Smooth muscle cell of the umbilical artery (primary cell): ENCODE measurements around the gene IBA57. TPM values are rescaled to one million over a fixed set of nuclear protein-coding genes. Genes with fewer than 3 reads are reported as not detected.

Experiments used
- total RNA-seq: library from RNA; depleted of rRNA; stranded (reverse); fragments of >200 nt; gene quantifications from 2 replicates; pipeline ENCODE4 v1.2.3, GENCODE V29; 2014

IBA57 gene
- total RNA-seq = 4.8 and 8.3 TPM in 2 replicates

DNA sequence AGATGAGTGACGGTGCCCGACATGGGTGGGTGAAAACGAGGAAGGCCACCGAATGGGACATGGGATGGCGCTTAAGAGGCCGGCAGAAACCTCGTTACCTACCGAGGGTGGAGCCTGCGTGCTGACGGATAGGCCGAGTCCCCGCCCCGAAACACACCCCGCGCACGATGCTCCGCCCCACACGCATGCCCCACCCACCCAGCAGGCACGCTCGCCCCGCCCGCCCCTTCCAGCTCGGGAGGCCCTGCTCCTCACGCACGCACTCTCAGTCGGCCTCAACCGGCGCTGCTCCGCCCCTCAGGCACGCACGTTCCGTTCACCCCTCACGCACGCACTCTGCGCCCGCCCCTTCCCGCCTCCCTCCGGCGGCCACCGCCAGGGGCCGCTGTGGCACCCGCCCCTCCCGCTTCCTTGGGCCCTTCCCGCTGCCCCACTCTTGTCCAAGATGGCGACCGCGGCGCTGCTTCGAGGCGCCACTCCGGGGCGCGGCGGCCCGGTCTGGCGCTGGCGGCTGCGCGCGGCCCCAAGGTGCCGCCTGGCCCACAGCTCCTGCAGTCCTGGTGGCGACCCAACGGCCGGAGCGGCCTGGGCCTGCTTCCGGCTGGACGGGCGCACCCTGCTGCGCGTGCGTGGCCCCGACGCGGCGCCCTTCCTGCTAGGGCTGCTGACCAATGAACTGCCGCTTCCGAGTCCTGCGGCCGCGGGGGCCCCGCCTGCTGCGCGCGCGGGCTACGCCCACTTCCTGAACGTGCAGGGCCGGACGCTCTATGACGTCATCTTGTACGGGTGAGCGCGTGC lies at the start of gene IBA57:
IBA57 (plus strand) TSS at position 433 of the 798 bp plus-strand sequence; CDS start at position 446, 13 bp downstream.

DNA sequence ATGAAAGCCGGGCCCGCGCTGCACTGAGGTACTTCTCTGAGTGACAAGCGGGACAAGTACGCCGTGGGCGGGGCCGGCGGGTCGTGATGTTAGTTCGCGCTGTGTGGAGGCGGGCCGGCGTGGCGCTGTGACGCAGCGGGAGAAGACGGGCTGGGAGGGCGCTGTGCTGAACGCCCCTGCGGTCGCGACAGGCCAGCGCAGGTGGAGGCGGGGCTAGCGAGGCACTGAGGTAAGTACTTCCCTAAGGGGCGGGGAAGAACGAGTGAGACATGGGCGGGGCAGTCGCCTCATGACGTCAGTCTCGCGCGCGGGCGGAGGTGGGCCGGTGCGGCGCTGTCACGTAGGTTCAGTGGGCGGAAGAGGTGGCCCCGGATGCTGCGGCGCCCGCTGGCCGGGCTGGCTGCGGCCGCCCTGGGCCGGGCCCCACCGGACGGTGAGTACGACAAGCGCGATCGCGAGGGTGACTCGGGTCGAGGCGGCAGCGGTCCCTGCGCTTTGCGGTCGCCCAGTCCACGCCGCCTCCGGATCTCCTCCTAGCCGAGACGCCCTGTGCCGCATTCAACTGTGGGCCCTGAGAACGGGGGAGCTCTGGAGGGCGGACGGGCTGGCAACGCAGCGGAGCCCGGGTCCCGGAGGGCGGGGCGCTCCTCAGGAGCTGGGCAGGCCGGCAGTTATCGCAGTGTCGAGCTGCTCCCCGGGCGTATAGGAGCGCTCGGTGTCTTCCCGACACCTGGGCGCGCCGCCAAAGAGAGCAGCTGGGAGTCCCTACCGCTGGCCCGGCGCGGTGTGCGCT lies 25.5 kb upstream of the IBA57 start, which contains the start of gene GUK1:
GUK1 (plus strand) TSS at position 349 of the 793 bp plus-strand sequence; CDS start at position 373, 24 bp downstream.

DNA sequence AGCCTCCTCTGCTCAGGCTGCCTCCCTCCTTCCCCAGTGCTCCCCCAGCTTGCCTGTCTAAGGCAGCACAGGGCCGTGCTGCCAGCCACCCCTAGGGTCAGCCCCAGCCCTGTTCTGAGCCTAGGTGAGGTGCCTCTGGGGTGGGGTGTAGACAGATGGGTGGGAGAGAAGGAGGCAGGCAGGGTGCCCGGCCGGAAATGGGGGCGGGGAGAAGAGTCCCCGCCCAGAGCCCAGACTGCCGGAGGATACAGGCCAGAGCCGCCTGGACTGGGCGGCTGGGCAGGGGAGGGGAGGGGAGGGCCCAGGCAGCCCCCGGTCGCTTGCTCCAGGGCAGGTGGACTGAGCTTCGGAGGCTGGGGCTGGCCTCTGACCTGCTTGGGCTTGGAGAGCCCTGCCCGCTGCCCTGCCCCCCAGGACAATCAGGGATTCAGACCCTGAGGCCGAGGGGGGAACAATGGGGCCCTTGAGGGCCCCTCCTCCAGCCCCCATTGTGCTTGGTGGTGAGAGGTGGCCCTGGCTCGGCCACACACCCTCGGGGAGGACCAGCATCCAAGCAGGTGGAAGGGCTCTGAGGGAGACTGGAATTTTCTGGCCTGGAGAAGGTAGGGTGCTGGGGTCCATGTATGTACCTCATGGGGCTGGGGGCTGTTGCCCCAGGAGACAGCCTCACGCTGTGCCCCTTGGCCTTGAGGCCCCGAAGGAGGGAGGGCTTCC lies 16.0 kb upstream of the IBA57 start, which contains the start of gene GJC2:
GJC2 (plus strand) TSS at position 525 of the 714 bp plus-strand sequence. CDS start 7,829 bp downstream, outside the sequence.

DNA sequence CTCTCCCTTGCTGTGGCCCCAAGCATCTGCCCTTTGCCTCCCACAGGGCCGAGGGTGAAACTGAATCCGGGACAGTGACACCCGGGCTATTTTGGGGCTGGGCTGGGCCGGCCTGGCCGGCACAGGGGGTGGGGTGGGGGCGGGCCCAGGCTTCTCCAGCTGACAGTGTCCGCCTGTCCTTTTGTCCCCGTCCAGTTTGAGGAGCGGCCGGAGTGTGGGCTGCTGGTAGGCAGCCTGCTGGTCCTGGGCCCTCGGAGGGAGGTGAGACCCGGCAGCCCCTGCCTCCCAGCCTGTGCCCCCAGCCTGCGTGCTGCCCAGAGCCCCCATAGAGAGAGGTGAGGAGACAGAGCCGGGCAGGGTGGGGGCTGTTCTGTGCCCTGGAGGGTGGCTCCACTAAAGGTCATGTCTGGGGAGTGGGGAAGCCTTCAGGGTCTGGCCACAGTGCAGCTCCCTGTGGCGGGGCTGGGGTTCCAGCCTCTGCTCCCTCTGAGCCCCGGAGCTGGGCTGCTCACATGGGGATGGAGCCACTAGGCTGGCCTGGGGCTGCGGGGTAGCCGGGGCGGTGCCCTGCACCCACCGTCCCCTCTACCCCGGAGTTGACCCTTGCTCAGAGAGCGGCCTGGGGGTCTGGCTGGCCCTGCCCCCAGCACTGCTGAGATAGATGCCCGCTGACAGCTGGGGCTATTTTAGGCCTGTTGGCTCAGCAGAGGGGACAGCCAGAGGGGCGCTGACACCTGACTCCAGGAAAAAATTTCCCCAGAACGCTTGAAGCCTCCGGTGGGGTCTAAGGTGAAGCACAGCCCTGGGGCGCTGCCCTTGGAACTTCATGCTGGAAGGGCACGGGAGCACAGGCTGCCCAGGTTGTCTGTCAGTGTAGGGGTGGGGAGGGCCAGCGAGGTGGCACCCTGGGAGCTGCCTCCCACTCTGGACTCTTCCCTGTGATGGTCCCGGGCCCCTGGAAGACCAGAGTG lies 42.5 kb downstream of the IBA57 start, which contains the start of gene OBSCN:
OBSCN (plus strand) TSS at position 194 of the 971 bp plus-strand sequence. CDS start 3,740 bp downstream, outside the sequence.

Other genes with a start within 250 kb of the IBA57 start
- gene WNT9A, start 217.9 kb upstream of the IBA57 start, total RNA-seq = 0.30 and 0.51 TPM in 2 replicates
- not detected in 2 replicates for gene WNT3A, start 158.8 kb upstream of the IBA57 start, total RNA-seq
- gene ARF1, start 83.1 kb upstream of the IBA57 start, total RNA-seq = 230 and 384 TPM in 2 replicates
- gene C1orf35, start 62.5 kb upstream of the IBA57 start, total RNA-seq = 6.2 and 6.6 TPM in 2 replicates
- 43.6 and 71.6 TPM in 2 replicates for gene MRPL55, start 56.5 kb upstream of the IBA57 start, total RNA-seq
- 252 and 379 TPM in 2 replicates for gene GUK1, start 25.5 kb upstream of the IBA57 start, total RNA-seq
- 2.1 and 3.8 TPM in 2 replicates for gene GJC2, start 15.9 kb upstream of the IBA57 start, total RNA-seq
- gene OBSCN, start 42.2 kb downstream of the IBA57 start, total RNA-seq = 16.6 and 32.8 TPM in 2 replicates
- gene TRIM11, start 241.0 kb downstream of the IBA57 start, total RNA-seq = 13.7 and 26.8 TPM in 2 replicates